Measurements from ENCODE around the gene ABLIM1.

ABLIM1 gene

GRCh38 chr10:114387784-114388183, 270.3 kb downstream of the ABLIM1 start:
- TF ChIP-seq, protein P1, sequence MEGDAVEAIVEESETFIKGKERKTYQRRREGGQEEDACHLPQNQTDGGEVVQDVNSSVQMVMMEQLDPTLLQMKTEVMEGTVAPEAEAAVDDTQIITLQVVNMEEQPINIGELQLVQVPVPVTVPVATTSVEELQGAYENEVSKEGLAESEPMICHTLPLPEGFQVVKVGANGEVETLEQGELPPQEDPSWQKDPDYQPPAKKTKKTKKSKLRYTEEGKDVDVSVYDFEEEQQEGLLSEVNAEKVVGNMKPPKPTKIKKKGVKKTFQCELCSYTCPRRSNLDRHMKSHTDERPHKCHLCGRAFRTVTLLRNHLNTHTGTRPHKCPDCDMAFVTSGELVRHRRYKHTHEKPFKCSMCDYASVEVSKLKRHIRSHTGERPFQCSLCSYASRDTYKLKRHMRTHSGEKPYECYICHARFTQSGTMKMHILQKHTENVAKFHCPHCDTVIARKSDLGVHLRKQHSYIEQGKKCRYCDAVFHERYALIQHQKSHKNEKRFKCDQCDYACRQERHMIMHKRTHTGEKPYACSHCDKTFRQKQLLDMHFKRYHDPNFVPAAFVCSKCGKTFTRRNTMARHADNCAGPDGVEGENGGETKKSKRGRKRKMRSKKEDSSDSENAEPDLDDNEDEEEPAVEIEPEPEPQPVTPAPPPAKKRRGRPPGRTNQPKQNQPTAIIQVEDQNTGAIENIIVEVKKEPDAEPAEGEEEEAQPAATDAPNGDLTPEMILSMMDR (IDR thresholded peaks at IDR 0.05; ENCODE audit: extremely low read depth, missing control alignments) = no peak
- DNase-seq (ENCODE audit: low spot score) = no peak

GRCh38 chr10:114386452-114386851, 271.6 kb downstream of the ABLIM1 start:
- DNase-seq (ENCODE audit: low spot score) = no peak
- TF ChIP-seq, protein P1 (IDR thresholded peaks at IDR 0.05; ENCODE audit: extremely low read depth, missing control alignments) = no peak

DNA sequence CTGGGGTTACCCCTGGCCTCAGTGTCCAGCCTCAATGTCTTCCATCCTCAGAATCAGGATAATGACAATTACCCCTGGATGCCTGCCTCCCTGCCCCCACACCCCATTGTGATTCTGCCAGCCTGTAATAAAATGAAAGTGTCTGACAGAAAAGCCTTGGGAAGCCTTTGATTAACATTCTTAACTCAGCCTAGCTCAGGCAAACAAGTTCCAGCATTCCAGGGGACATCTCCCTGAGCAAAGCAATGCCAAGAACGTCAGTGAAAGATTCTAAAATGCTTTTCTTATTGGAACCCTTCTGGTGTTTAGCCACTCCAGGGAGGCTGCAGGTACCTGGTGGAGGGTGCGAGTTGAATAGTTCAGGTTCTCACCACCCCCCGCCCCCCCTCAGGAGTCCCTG, 272.5 kb downstream of the ABLIM1 start:
- TF ChIP-seq, protein P1 (IDR thresholded peaks at IDR 0.05; ENCODE audit: extremely low read depth, missing control alignments) = no peak
- no peak for DNase-seq (ENCODE audit: low spot score)

- DNase-seq (ENCODE audit: low spot score) = no peak
- TF ChIP-seq, protein P1 (IDR thresholded peaks at IDR 0.05; ENCODE audit: extremely low read depth, missing control alignments) = no peak
Observed at GRCh38 chr10:114384601-114385000, 273.5 kb downstream of the ABLIM1 start.

DNA sequence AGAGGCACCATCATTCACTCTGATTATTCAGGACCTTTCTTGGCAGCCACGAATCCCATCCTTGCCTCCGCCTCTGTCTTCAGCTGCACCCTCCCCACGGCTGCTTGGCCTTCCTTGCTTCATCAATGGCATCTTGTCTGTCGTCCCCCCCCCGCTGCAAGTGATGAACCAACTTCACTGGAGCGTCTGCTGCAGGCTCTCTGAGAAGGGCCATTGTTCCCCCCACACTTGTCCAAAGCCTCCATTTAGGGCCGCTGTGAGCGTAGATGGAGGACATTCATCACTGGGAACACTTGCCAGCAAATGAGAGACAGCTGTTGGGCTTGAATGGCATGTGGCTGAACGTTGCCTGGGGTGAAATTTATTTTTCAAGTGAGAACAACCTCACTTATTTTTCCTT, 273.9 kb downstream of the ABLIM1 start:
- DNase-seq (ENCODE audit: low spot score) = no peak
- TF ChIP-seq, protein P1 (IDR thresholded peaks at IDR 0.05; ENCODE audit: extremely low read depth, missing control alignments) = no peak
